ENCODE measurements around the gene HES3. TPM values are rescaled to one million over a fixed set of nuclear protein-coding genes. Genes with fewer than 3 reads are reported as not detected.

The HES3 gene
- not detected for total RNA-seq

GRCh38 chr1:6243993-6244392 lies at the start of gene HES3:
Gene HES3 (plus strand): TSS chr1:6244179. CDS start chr1:6244366, 187 bp downstream.
- Mint-ChIP-seq H3K4me3 (no peak within 1 kb of the TSS), H3K27me3 (peaks cover 68% of the 10 kb centered on the region), H3K27ac (no peak within 1 kb of the TSS), H3K9me3 (no peaks in the 10 kb centered on the region), H3K36me3 (ENCODE audit: low read depth) (no peaks in the 10 kb centered on the region), H3K4me1 (peaks cover 23% of the 10 kb centered on the region)
- ChIA-PET POLR2A (no interaction called here), CTCF (interaction anchor here (0.9 to 5.2 kb wide), 7 partner anchors 7 to 179 kb away, joined by 3 to 43 read pairs (median 3); partner anchors contain the start of genes ICMT and RNF207)
- no peak for DNase-seq

- Mint-ChIP-seq H3K4me1 (peaks cover 41% of the 10 kb centered on the region), H3K36me3 (ENCODE audit: low read depth) (peaks cover 37% of the 10 kb centered on the region)
These were observed 46.1 kb upstream of the HES3 start for GRCh38 chr1:6197746-6198427.

GRCh38 chr1:6198646-6199297 lies 45.2 kb upstream of the HES3 start:
- ChIA-PET CTCF (interaction anchor here (1.0 to 1.6 kb wide), 6 partner anchors 9 to 402 kb away, joined by 3 to 4 read pairs (median 4); no protein-coding TSS in a partner anchor), POLR2A (no interaction called here)
- H3K27me3 Mint-ChIP-seq = no peaks in the 10 kb centered on the region
- H3K9me3 Mint-ChIP-seq = no peaks in the 10 kb centered on the region
- peak overlapping the region; percentile 84 for H3K4me3 Mint-ChIP-seq
- peak overlapping the region; percentile 83 for H3K27ac Mint-ChIP-seq
- peaks cover 30% of the 10 kb centered on the region for H3K36me3 Mint-ChIP-seq (ENCODE audit: low read depth)
- peaks cover 39% of the 10 kb centered on the region for H3K4me1 Mint-ChIP-seq
- DNase-seq = peak; percentile 47

More at GRCh38 chr1:6197746-6198427, 46.1 kb upstream of the HES3 start:
- no peaks in the 10 kb centered on the region for H3K27me3 Mint-ChIP-seq
- ChIA-PET CTCF (interaction anchor here (1.2 to 1.6 kb wide), 2 partner anchors 14 to 41 kb away, joined by 3 to 4 read pairs; no protein-coding TSS in a partner anchor), POLR2A (no interaction called here)
- H3K9me3 Mint-ChIP-seq = no peaks in the 10 kb centered on the region
- peak overlapping the region; percentile 83 for H3K27ac Mint-ChIP-seq
- no peak for DNase-seq
- H3K4me3 Mint-ChIP-seq = peak overlapping the region; percentile 84

GRCh38 chr1:6199298-6200187 lies 44.4 kb upstream of the HES3 start, which contains the start of gene RPL22:
Gene RPL22 (minus strand): TSS chr1:6199595. CDS start chr1:6199573, 22 bp downstream.
- CTCF ChIA-PET = interaction anchor here (1.0 to 1.6 kb wide), 4 partner anchors 9 to 401 kb away, joined by 3 to 4 read pairs (median 4); no protein-coding TSS in a partner anchor
- H3K27me3 Mint-ChIP-seq = no peaks in the 10 kb centered on the region

GRCh38 chr1:6200188-6200809 lies 43.7 kb upstream of the HES3 start:
- Mint-ChIP-seq H3K9me3 (no peaks in the 10 kb centered on the region), H3K27me3 (no peaks in the 10 kb centered on the region), H3K4me3 (peak overlapping the region; percentile 84), H3K27ac (peak overlapping the region; percentile 83), H3K4me1 (peaks cover 47% of the 10 kb centered on the region), H3K36me3 (ENCODE audit: low read depth) (peaks cover 24% of the 10 kb centered on the region)
- POLR2A ChIA-PET = no interaction called here
- CTCF ChIA-PET = interaction anchor here (1.6 kb wide), 1 partner anchor 10 kb away, joined by 4 read pairs; no protein-coding TSS in a partner anchor
- no peak for DNase-seq

More at GRCh38 chr1:6199298-6200187, 44.4 kb upstream of the HES3 start, which contains the start of gene RPL22:
- Mint-ChIP-seq H3K4me1 (peaks cover 41% of the 10 kb centered on the region), H3K36me3 (ENCODE audit: low read depth) (peaks cover 26% of the 10 kb centered on the region), H3K27ac (peak within 1 kb of the TSS; percentile 83), H3K9me3 (no peaks in the 10 kb centered on the region), H3K4me3 (peak within 1 kb of the TSS; percentile 84)
- DNase-seq = peak; percentile 99
- POLR2A ChIA-PET = no interaction called here

GRCh38 chr1:6202256-6202655 lies 41.7 kb upstream of the HES3 start:
- Mint-ChIP-seq H3K4me3 (no peak overlapping the region), H3K9me3 (no peaks in the 10 kb centered on the region), H3K27ac (no peak overlapping the region), H3K4me1 (peaks cover 42% of the 10 kb centered on the region), H3K27me3 (peaks cover 7% of the 10 kb centered on the region), H3K36me3 (ENCODE audit: low read depth) (peaks cover 12% of the 10 kb centered on the region)
- no peak for DNase-seq
- ChIA-PET POLR2A (no interaction called here), CTCF (interaction anchor here (0.8 to 1.2 kb wide), 2 partner anchors 36 to 42 kb away, joined by 3 read pairs; no protein-coding TSS in a partner anchor)

- Mint-ChIP-seq H3K4me3 (peak within 1 kb of the TSS; percentile 61), H3K27ac (peak within 1 kb of the TSS; percentile 36), H3K9me3 (no peaks in the 10 kb centered on the region), H3K4me1 (peaks cover 17% of the 10 kb centered on the region), H3K36me3 (ENCODE audit: low read depth) (no peaks in the 10 kb centered on the region), H3K27me3 (peaks cover 18% of the 10 kb centered on the region)
- ChIA-PET CTCF (interaction anchor here (0.7 to 4.6 kb wide), 5 partner anchors 11 to 97 kb away, joined by 3 to 19 read pairs (median 4); no protein-coding TSS in a partner anchor), POLR2A (no interaction called here)
- DNase-seq = peak; percentile 49
These were observed 38.0 kb upstream of the HES3 start, which contains the start of gene RNF207 for GRCh38 chr1:6205849-6206519. Gene RNF207 (plus strand): TSS chr1:6206119. CDS start chr1:6206536, 417 bp downstream.

- no peak overlapping the region for H3K27ac Mint-ChIP-seq
- ChIA-PET CTCF (interaction anchor here (0.6 to 4.6 kb wide), 5 partner anchors 10 to 243 kb away, joined by 3 to 19 read pairs (median 3); no protein-coding TSS in a partner anchor), POLR2A (no interaction called here)
- no peak for DNase-seq
- peaks cover 18% of the 10 kb centered on the region for H3K27me3 Mint-ChIP-seq
- H3K4me1 Mint-ChIP-seq = peaks cover 17% of the 10 kb centered on the region
- H3K36me3 Mint-ChIP-seq (ENCODE audit: low read depth) = no peaks in the 10 kb centered on the region
- H3K4me3 Mint-ChIP-seq = peak overlapping the region; percentile 22
- no peaks in the 10 kb centered on the region for H3K9me3 Mint-ChIP-seq
These were observed 37.5 kb upstream of the HES3 start for GRCh38 chr1:6206520-6206855.

GRCh38 chr1:6207075-6207885 lies 36.7 kb upstream of the HES3 start:
- Mint-ChIP-seq H3K36me3 (ENCODE audit: low read depth) (no peaks in the 10 kb centered on the region), H3K9me3 (no peaks in the 10 kb centered on the region), H3K27ac (no peak overlapping the region), H3K4me3 (no peak overlapping the region), H3K27me3 (peaks cover 18% of the 10 kb centered on the region), H3K4me1 (peaks cover 17% of the 10 kb centered on the region)
- ChIA-PET CTCF (interaction anchor here (0.6 to 4.6 kb wide), 5 partner anchors 11 to 242 kb away, joined by 3 to 19 read pairs (median 3); no protein-coding TSS in a partner anchor), POLR2A (interaction anchor here (0.6 kb wide), 2 partner anchors 22 to 25 kb away, joined by 3 to 5 read pairs; no protein-coding TSS in a partner anchor)
- DNase-seq = no peak

GRCh38 chr1:6207921-6208320 lies 36.1 kb upstream of the HES3 start:
- Mint-ChIP-seq H3K36me3 (ENCODE audit: low read depth) (no peaks in the 10 kb centered on the region), H3K9me3 (no peaks in the 10 kb centered on the region), H3K27me3 (peaks cover 18% of the 10 kb centered on the region), H3K27ac (no peak overlapping the region), H3K4me3 (no peak overlapping the region), H3K4me1 (peaks cover 17% of the 10 kb centered on the region)
- ChIA-PET CTCF (interaction anchor here (1.1 to 4.6 kb wide), 2 partner anchors 34 to 38 kb away, joined by 3 to 19 read pairs; no protein-coding TSS in a partner anchor), POLR2A (interaction anchor here (0.6 kb wide), 1 partner anchor 25 kb away, joined by 5 read pairs; no protein-coding TSS in a partner anchor)
- DNase-seq = no peak
